ENCODE data around the gene ACLY. TPM values are rescaled to one million over a fixed set of nuclear protein-coding genes. Genes with fewer than 3 reads are reported as not detected.

ACLY gene
- total and polyA plus RNA-seq, 2 donors (not counting 1 experiment from before 2014, with no cell fraction given): 40.2 to 91.5 TPM

GRCh38 chr17:41818024-41818423 is 100.7 kb downstream of the ACLY start:
- TF ChIP-seq, protein P1, sequence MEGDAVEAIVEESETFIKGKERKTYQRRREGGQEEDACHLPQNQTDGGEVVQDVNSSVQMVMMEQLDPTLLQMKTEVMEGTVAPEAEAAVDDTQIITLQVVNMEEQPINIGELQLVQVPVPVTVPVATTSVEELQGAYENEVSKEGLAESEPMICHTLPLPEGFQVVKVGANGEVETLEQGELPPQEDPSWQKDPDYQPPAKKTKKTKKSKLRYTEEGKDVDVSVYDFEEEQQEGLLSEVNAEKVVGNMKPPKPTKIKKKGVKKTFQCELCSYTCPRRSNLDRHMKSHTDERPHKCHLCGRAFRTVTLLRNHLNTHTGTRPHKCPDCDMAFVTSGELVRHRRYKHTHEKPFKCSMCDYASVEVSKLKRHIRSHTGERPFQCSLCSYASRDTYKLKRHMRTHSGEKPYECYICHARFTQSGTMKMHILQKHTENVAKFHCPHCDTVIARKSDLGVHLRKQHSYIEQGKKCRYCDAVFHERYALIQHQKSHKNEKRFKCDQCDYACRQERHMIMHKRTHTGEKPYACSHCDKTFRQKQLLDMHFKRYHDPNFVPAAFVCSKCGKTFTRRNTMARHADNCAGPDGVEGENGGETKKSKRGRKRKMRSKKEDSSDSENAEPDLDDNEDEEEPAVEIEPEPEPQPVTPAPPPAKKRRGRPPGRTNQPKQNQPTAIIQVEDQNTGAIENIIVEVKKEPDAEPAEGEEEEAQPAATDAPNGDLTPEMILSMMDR (IDR thresholded peaks at IDR 0.05): no peak
- TF ChIP-seq EZH2 (IDR thresholded peaks at IDR 0.05; ENCODE audit: borderline replicate concordance, insufficient read depth, low read depth, low read length, poor library complexity, severe bottlenecking): no peak
- POLR2A ChIA-PET: no interaction called here
- no peak overlapping the region for H3K27ac ChIP-seq (ENCODE audit: low read length in 2 of 2)
- Mint-ChIP-seq H3K4me1 (peaks cover 2% of the 10 kb centered on the region), H3K27me3 (no peaks in the 10 kb centered on the region), H3K27ac (peak overlapping the region; percentile 37), H3K4me3 (no peak overlapping the region), H3K9me3 (ENCODE audit: insufficient read depth) (no peaks in the 10 kb centered on the region)
- H3K27me3 ChIP-seq (replicated peaks in 1 of 4; ENCODE audit: control extremely low read depth in 1 of 4, control insufficient read depth in 3 of 4, insufficient read depth in 4 of 4, low read length in 3 of 4): peaks cover 0 to 1% (median 0%) of the 10 kb centered on the region in 4 experiments
- WGBS (ENCODE audit: insufficient coverage): 93% methylated on average over 15 of the region's 20 CpGs
- DNase-seq (no peak), ATAC-seq (ENCODE audit: low read depth) (no peak)
- no peaks in the 10 kb centered on the region for H3K4me1 ChIP-seq (ENCODE audit: control insufficient read depth in 2 of 2, insufficient read depth in 2 of 2, low read length in 2 of 2)
- CTCF ChIA-PET: interaction anchor here (1.3 kb wide), 1 partner anchor 16 kb away, joined by 3 read pairs; no protein-coding TSS in a partner anchor
- no peak overlapping the region for H2AFZ ChIP-seq (ENCODE audit: insufficient read depth, low read depth, low read length, poor library complexity, severe bottlenecking)
- H3K9ac ChIP-seq (ENCODE audit: low read length): no peak overlapping the region
- H3K4me3 ChIP-seq (ENCODE audit: control extremely low read depth in 1 of 5, extremely low read depth in 1 of 5, insufficient read depth in 1 of 5, low read depth in 2 of 5, low read length in 4 of 5): no peak overlapping the region
- intact Hi-C loops (cut with micrococcal nuclease): no loop called here
- H3K4me2 ChIP-seq (replicated peaks; ENCODE audit: low read depth, low read length, poor library complexity, severe bottlenecking): no peak overlapping the region
- H3K9me3 ChIP-seq (ENCODE audit: control extremely low read depth in 1 of 3, control insufficient read depth in 2 of 3, insufficient read depth in 1 of 3, low read length in 2 of 3): no peaks in the 10 kb centered on the region
- no peaks in the 10 kb centered on the region for H3K36me3 ChIP-seq (replicated peaks in 1 of 2; ENCODE audit: control extremely low read depth in 1 of 2, control insufficient read depth in 1 of 2, extremely low read depth in 1 of 2, insufficient read depth in 2 of 2, low read length in 1 of 2)
- H3K79me2 ChIP-seq (ENCODE audit: control insufficient read depth, insufficient read depth, low read length): no peaks in the 10 kb centered on the region
- H4K20me1 ChIP-seq (ENCODE audit: control insufficient read depth, insufficient read depth, low read length, poor library complexity, severe bottlenecking): no peaks in the 10 kb centered on the region

Small RNAs within 50 kb of the gene (small RNA-seq; reads per million reads assigned to genes)
- not detected for gene AC125257.2 (ENCODE audit: insufficient read length, low read depth, low replicate concordance)

Other genes with a start within 250 kb of the ACLY start
- 753 and 773 TPM in 2 replicates for gene EIF1, start 230.1 kb downstream of the ACLY start, total RNA-seq
- 2,045 and 2,985 TPM in 2 replicates for gene EIF1, start 230.1 kb downstream of the ACLY start, polyA plus RNA-seq
- gene GAST, start 206.6 kb downstream of the ACLY start, total RNA-seq: not detected in 2 replicates
- gene GAST, start 206.6 kb downstream of the ACLY start, polyA plus RNA-seq: not detected in 2 replicates
- 0.15 and 0.37 TPM in 2 replicates for gene HAP1, start 184.3 kb downstream of the ACLY start, total RNA-seq
- 0.03 TPM in 2 replicates for gene HAP1, start 184.3 kb downstream of the ACLY start, polyA plus RNA-seq
- gene JUP, start 132.2 kb downstream of the ACLY start, total RNA-seq: 56.1 and 63.3 TPM in 2 replicates
- gene JUP, start 132.2 kb downstream of the ACLY start, polyA plus RNA-seq: 42.6 and 62.9 TPM in 2 replicates
- gene P3H4, start 107.0 kb downstream of the ACLY start, total RNA-seq: 2.5 and 2.8 TPM in 2 replicates
- 1.3 TPM in 2 replicates for gene P3H4, start 107.0 kb downstream of the ACLY start, polyA plus RNA-seq
- gene FKBP10, start 105.9 kb downstream of the ACLY start, total RNA-seq: 0.34 and 0.70 TPM in 2 replicates
- 0.21 and 0.40 TPM in 2 replicates for gene FKBP10, start 105.9 kb downstream of the ACLY start, polyA plus RNA-seq
- gene NT5C3B, start 82.7 kb downstream of the ACLY start, total RNA-seq: 46.5 and 49.6 TPM in 2 replicates
- gene NT5C3B, start 82.7 kb downstream of the ACLY start, polyA plus RNA-seq: 43.8 and 50.1 TPM in 2 replicates
- 0.12 and 0.15 TPM in 2 replicates for gene KLHL10, start 81.1 kb downstream of the ACLY start, total RNA-seq
- 0.37 TPM in 1 of 2 replicates, not detected in the other for gene KLHL10, start 81.1 kb downstream of the ACLY start, polyA plus RNA-seq
- gene KLHL11, start 53.5 kb downstream of the ACLY start, total RNA-seq: 18.7 and 18.8 TPM in 2 replicates
- 4.2 and 5.5 TPM in 2 replicates for gene KLHL11, start 53.5 kb downstream of the ACLY start, polyA plus RNA-seq
- gene ODAD4, start 11.7 kb upstream of the ACLY start, total RNA-seq: 0.27 and 0.56 TPM in 2 replicates
- gene ODAD4, start 11.7 kb upstream of the ACLY start, polyA plus RNA-seq: not detected in 2 replicates
- 45.2 and 59.0 TPM in 2 replicates for gene CNP, start 47.8 kb upstream of the ACLY start, total RNA-seq
- 15.9 and 19.0 TPM in 2 replicates for gene CNP, start 47.8 kb upstream of the ACLY start, polyA plus RNA-seq
- 150 and 152 TPM in 2 replicates for gene DNAJC7, start 98.5 kb upstream of the ACLY start, total RNA-seq
- 22.0 and 25.8 TPM in 2 replicates for gene DNAJC7, start 98.5 kb upstream of the ACLY start, polyA plus RNA-seq
- gene NKIRAS2, start 101.1 kb upstream of the ACLY start, total RNA-seq: 22.0 and 23.7 TPM in 2 replicates
- 21.4 and 29.2 TPM in 2 replicates for gene NKIRAS2, start 101.1 kb upstream of the ACLY start, polyA plus RNA-seq
- 2.1 TPM in 2 replicates for gene C17orf113, start 131.7 kb upstream of the ACLY start, total RNA-seq
- gene C17orf113, start 131.7 kb upstream of the ACLY start, polyA plus RNA-seq: 0.66 and 1.2 TPM in 2 replicates
- 0.78 and 1.1 TPM in 2 replicates for gene ZNF385C, start 179.5 kb upstream of the ACLY start, total RNA-seq
- gene ZNF385C, start 179.5 kb upstream of the ACLY start, polyA plus RNA-seq: 0.33 and 0.40 TPM in 2 replicates
- 34.6 and 39.7 TPM in 2 replicates for gene DHX58, start 193.8 kb upstream of the ACLY start, total RNA-seq
- 31.6 and 57.6 TPM in 2 replicates for gene DHX58, start 193.8 kb upstream of the ACLY start, polyA plus RNA-seq
- gene KAT2A, start 202.4 kb upstream of the ACLY start, total RNA-seq: 61.6 and 66.3 TPM in 2 replicates
- 155 TPM in 2 replicates for gene KAT2A, start 202.4 kb upstream of the ACLY start, polyA plus RNA-seq
- not detected in 2 replicates for gene HSPB9, start 203.9 kb upstream of the ACLY start, total RNA-seq
- 0.09 and 0.10 TPM in 2 replicates for gene HSPB9, start 203.9 kb upstream of the ACLY start, polyA plus RNA-seq
- gene RAB5C, start 236.0 kb upstream of the ACLY start, total RNA-seq: 79.9 and 81.9 TPM in 2 replicates
- gene RAB5C, start 236.0 kb upstream of the ACLY start, polyA plus RNA-seq: 110 and 143 TPM in 2 replicates